OCI-LY7 (cell line): ENCODE measurements around the gene NAA60.

Experiments used
- EZH2phosphoT487 ChIP-seq: fragments of 200-600 bp; sonication (generic); IDR thresholded peaks from 2 replicates; pipeline ENCODE4 v1.6.1; 2018; ENCODE audit warnings: low read depth, borderline replicate concordance, mild to moderate bottlenecking, mixed run types, antibody characterized with exemption, low read length, moderate library complexity, mixed read lengths
- TF ChIP-seq, protein P1 (sequence below): fragments of 200-600 bp; sonication (generic); conservative IDR thresholded peaks from 2 replicates; pipeline ENCODE4 v1.5.1; 2014; ENCODE audit warnings: mild to moderate bottlenecking, antibody characterized with exemption, low read length, moderate library complexity, mixed read lengths

DNA sequence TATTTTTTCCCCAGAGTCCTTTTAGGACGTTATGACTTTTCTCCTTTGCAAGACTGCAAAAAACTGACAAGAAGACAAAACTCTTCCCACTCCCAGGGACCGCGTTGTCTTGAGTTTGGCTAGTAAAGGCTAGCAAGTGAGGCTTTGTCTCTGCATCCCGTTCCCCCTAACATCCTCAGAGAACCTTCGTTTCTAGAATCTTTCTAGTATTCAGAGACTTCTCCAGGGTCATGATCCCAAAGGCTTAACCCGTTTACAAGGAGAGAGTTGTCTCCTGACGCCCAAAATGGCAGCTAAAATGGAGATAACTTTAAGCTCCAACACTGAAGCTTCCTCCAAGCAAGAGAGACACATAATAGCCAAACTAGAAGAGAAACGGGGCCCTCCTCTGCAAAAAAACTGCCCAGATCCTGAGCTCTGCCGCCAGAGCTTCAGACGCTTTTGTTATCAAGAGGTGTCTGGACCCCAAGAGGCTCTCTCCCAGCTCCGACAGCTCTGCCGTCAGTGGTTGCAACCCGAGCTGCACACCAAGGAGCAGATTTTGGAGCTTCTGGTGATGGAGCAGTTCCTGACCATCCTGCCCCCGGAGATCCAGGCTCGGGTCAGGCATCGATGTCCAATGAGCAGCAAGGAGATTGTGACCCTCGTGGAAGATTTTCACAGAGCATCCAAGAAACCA is 41.6 kb upstream of the NAA60 start:
- TF ChIP-seq, protein P1, sequence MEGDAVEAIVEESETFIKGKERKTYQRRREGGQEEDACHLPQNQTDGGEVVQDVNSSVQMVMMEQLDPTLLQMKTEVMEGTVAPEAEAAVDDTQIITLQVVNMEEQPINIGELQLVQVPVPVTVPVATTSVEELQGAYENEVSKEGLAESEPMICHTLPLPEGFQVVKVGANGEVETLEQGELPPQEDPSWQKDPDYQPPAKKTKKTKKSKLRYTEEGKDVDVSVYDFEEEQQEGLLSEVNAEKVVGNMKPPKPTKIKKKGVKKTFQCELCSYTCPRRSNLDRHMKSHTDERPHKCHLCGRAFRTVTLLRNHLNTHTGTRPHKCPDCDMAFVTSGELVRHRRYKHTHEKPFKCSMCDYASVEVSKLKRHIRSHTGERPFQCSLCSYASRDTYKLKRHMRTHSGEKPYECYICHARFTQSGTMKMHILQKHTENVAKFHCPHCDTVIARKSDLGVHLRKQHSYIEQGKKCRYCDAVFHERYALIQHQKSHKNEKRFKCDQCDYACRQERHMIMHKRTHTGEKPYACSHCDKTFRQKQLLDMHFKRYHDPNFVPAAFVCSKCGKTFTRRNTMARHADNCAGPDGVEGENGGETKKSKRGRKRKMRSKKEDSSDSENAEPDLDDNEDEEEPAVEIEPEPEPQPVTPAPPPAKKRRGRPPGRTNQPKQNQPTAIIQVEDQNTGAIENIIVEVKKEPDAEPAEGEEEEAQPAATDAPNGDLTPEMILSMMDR: no peak
- no peak for TF ChIP-seq EZH2phosphoT487
